Liver (tissue), 3 donors: ENCODE data around the gene MAPT.

Experiments used
- RAD21 ChIP-seq, 2 donors: IDR thresholded peaks; 2 replicates each; pipeline ENCODE4 v1.6.1; 2016; ENCODE audit warnings: antibody characterized with exemption in 2 of 2, mild to moderate bottlenecking in 2 of 2
- TF ChIP-seq, protein P1 (sequence below): fragments of 150-350 bp; IDR thresholded peaks from 2 replicates; pipeline ENCODE4 v1.5.1; 2017; ENCODE audit warnings: improper control_type of control experiment, low read depth, low read length; ENCODE audit not compliant: missing input control
- donor health status: healthy.
- donor health status: healthy.

- TF ChIP-seq, protein P1, sequence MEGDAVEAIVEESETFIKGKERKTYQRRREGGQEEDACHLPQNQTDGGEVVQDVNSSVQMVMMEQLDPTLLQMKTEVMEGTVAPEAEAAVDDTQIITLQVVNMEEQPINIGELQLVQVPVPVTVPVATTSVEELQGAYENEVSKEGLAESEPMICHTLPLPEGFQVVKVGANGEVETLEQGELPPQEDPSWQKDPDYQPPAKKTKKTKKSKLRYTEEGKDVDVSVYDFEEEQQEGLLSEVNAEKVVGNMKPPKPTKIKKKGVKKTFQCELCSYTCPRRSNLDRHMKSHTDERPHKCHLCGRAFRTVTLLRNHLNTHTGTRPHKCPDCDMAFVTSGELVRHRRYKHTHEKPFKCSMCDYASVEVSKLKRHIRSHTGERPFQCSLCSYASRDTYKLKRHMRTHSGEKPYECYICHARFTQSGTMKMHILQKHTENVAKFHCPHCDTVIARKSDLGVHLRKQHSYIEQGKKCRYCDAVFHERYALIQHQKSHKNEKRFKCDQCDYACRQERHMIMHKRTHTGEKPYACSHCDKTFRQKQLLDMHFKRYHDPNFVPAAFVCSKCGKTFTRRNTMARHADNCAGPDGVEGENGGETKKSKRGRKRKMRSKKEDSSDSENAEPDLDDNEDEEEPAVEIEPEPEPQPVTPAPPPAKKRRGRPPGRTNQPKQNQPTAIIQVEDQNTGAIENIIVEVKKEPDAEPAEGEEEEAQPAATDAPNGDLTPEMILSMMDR = no peak
- no peak for TF ChIP-seq RAD21 (IDR thresholded peaks at IDR 0.05)
Measured at GRCh38 chr17:45940826-45941225, 46.5 kb downstream of the MAPT start.
